Measurements from ENCODE around the gene TCP11L2.

- TF ChIP-seq CTCF (conservative IDR thresholded peaks at IDR 0.05; ENCODE audit: low read depth, low read length): no peak
- TF ChIP-seq SMC3 (IDR thresholded peaks at IDR 0.05; ENCODE audit: low read depth, low read length): no peak
- TF ChIP-seq RFX5 (IDR thresholded peaks at IDR 0.05; ENCODE audit: low read depth, low read length): no peak
- TF ChIP-seq POLR2A (IDR thresholded peaks at IDR 0.05; ENCODE audit: low read depth, low read length): no peak
- no peak for TF ChIP-seq BHLHE40 (IDR thresholded peaks at IDR 0.05; ENCODE audit: low read depth, low read length)
- TF ChIP-seq MXI1 (IDR thresholded peaks at IDR 0.05; ENCODE audit: borderline replicate concordance, low read depth, low read length): no peak
These were observed 11.9 kb upstream of the TCP11L2 start for GRCh38 chr12:106290666-106291065.

Measured in IMR-90 (cell line).